Hindlimb muscle (tissue), 1 donor: ENCODE measurements around the gene N4BP2L1. TPM values are rescaled to one million over a fixed set of nuclear protein-coding genes. Genes with fewer than 3 reads are reported as not detected.
A peak's percentile ranks its signal among the peaks of the same experiment; 100 is the strongest.

Experiments
- DNase-seq: peaks from one replicate; pipeline ENCODE4 v3.0.0-alpha.2; 2013
- polyA plus RNA-seq: library from polyadenylated mRNA; unstranded; fragments of 120-200 nt; gene quantifications from one replicate; pipeline ENCODE4 v1.2.1, GENCODE V29; 2013; ENCODE audit not compliant: insufficient read length

N4BP2L1 gene
- polyA plus RNA-seq, 1 donor, result 9.5 TPM

DNA sequence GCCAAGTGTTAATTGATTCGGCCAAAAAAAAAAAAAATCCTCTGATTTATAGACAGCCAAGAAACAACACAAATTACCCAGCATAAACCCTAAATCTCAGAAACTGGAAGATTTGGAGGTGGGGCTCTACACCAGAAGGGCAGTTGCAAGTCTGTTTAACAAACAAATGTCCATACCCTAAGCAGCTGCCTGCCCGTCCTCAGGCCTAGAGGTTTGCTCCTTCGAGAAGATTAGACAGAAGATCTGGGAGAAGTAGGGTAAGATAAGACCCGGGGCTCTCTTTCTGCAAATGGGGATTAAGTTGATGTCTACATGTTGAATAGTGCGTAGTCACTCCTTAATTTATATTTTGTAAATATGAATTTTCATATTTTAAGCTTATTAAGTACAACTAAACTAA, 3.4 kb upstream of the N4BP2L1 start:
- DNase-seq, result no peak

DNA sequence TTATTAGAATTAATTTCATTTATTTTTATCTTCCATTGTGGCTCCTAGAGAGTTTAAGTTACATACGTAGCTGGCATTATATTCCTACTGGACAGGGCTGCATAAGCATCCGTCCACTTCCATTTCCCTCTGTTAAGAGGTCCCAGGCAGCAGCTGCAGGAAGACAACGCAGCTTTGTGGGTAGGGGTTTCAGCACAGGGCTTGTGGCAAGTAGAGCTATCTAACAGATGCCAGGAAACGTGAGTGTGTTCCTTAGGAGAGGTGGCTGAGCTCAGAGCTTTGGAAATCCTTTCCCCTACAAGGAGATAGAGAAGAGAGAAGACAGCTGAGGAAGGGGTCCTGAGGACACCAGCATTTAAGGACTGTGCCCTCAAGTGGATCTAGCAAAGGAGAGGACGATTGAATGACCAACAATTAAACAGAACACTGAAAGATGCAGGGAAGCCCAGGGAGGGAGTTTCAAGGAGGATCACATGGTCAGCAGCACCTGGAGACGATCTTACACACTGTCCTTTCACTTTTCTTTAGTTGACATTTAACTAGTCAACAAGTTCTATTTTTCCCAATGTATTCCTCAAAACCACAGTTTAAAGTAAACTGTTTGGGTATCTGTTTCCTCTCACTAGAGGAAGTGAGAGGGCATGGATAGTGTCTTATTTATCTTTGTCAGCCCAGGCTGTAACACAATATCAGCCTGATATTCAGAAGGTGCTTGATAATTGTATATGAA, 2.3 kb upstream of the N4BP2L1 start:
- no peak for DNase-seq

DNA sequence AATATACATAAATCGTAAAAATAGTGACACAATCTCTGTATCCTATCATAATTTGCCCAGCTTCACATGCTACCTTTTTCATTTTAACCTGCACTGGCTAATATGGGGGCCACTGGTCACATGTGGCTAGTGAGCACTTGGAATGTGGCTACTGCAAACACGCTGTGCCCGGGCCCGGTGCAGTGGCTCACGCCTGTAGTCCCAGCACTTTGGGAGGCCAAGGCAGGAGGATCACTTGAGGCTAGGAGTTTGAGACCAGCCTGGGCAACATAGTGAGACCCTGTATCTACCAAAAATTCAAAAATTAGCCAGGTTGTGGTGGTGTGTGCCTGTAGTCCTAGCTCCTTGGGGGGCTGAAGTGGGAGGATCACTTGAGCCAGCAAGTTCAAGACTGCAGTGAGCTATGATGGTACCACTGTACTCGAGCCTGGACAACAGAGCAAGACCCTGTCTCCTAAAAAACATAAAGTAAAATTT, 1.5 kb upstream of the N4BP2L1 start:
- no peak for DNase-seq

DNA sequence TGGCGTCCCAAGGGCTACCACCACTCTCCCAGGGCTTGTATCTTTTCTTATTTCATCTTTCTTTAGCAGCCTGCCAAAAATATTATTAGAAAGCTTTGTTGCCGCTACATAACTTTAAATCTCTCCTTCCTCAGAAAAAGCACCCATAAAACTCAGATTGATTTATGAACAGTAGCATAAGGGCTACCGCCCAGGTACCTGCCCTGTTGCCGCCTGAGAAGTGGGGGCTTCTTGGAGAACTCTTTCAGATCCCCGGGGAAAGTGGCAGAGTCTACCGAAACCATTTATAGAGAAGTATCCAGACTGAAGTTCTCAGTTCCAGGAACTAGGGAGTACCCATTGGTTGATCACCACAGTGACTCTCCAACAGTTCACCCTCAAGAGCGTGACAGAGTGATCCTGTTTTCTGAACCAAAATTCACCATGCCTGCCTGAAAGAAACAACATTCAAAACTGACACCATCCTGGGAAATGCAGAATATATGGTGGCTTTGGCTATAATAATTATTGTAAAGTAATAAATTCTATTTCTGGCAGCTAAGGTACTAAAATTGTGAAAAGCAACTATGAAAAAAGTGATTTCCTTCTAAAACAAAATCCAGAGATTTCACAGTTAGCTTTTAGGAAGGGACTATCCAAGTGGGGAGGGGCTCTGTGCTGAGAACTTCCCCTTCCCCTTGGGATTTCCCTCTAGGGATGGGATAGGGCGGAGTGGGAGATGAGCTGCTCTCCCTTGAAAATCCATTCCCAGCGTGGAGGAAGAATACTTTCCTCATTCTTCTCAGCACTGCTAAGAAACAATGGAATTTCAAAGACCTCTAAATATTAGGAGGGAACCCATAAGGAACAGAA, 877 bp upstream of the N4BP2L1 start:
- DNase-seq, result no peak

DNA sequence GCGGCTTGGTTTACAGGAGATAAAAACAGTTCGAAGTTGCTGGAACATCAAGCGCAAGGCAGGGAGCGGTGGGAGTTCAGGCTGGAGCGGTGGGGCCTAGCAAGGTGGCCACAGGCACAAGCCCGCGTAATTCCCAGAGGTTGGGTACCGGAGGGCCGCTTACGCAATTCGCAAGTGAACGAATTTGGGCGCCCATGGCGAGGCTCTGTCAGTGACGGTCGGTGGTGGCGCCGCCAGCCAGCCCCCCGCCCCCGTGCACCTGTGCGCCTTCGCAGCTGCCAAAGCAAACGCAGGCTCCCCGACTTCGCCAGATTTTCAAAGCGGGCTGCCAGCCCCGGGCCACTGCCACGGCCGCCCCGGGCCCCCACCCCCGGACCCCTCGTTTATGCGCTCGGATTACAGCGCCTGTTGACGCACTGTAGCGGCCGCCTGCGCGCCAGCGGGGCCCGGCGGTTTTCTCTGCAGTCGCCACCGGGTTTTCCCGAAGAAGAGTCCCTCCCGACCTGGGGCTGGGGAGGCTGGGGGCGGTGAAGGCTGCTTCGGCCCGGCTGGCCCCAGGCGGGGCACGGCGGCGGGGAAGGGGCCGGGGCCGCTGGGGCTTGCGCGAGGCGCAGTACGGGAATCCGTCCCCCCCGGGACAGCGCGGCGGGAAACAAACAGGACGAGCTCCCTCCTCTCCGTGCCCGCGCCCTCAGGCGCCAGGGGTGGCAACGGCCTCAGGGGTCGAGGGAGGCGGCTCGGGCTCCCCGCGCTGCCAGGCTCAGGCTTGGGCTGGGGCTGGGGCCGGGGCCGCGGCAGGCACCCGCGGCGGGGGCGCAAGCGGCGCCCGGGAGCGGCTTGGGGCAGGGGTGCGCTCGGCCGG, 709 bp downstream of the N4BP2L1 start:
- peak; percentile 52 for DNase-seq

DNA sequence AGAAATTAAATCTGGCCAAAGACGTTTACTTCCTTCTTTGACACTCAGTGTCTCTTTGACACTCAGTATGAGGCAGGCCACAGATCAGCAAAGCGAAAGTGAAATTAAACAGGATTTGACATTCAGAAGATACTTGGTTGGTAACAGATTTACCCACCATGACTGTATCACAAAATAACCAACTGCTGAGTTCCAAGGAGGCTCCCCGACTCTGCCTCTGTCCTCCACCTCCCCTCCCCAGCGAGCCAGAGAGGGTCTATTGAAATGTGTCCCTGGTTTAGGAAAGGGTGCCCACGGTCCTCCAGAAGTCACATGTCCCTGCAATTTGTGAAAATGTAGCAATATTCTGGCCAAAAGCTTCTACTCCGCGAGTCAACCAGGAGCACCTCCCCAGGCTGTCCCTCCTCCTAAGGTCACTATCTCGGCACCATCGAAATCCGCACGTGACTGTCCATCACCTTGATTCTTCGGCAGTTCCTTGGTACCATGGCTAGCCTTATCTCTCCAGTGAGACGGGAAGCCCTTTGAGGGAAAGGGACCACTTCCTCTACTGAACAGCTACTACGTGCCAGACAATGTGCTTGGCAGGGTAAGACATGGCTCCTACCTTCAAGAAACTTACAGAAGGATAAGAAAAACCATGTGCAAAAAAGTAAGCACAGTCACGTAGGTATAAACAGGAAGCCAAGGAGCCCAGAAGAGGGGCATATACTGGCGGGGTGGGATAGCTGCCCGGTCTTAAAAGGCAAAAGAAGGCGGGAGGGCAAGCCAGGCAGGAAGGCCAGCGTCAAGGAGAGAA, 1.5 kb downstream of the N4BP2L1 start:
- no peak for DNase-seq

DNA sequence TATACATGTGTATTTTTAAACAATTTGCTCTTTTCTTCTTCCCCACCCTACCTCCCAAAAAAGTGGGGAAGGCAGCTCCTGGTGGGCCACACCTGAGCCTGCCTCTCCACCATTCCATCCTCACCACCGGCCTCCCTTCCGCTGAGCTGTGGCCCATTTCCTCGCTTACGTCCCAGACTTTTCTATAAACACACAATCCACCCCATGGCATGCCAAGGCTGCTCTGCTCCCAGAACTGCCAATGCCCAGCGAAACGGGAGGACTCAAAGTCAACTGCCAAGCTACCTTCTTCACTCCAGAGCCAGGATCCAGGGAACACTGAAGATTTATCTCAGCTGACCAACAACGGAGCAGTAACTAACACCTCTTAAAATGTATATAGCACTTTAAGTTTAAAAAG, 2.8 kb downstream of the N4BP2L1 start:
- DNase-seq, result no peak

DNA sequence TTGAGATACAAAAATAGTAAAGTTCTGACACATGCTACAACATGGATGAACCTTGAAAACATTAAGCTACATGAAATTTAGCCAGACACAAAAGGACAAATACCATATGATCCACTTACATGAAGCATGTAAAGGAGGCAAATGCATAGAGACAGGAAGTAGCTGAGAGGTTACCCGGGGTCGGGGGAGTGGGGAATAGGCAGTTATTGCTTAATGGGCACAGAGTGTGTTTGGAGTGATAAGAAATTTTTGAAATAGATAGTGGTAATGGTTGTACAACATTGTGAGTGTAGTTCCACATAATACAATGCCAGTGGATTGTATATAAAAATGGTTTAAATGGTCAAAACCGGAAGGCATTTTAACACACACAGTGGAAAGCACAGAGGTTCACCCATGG, 4.3 kb downstream of the N4BP2L1 start:
- no peak for DNase-seq

DNA sequence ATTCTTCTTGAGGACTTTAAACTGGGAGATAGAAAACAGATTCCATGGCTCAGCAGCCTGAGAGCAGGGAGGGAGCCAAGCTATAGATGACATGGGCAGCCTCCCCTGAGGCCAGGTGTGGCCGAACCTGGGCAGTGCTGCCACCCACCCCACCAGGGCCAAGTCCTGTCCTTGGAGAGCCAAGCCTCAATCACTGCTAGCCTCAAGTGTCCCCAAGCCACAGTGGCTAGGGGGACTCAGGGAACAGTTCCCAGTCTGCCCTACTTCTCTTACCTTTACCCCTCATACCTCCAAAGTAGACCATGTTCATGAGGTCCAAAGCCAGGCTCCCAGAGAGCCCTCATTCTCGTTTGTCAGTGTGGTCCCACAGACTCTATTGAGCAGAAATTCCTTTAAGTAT, 8.1 kb downstream of the N4BP2L1 start:
- no peak for DNase-seq

DNA sequence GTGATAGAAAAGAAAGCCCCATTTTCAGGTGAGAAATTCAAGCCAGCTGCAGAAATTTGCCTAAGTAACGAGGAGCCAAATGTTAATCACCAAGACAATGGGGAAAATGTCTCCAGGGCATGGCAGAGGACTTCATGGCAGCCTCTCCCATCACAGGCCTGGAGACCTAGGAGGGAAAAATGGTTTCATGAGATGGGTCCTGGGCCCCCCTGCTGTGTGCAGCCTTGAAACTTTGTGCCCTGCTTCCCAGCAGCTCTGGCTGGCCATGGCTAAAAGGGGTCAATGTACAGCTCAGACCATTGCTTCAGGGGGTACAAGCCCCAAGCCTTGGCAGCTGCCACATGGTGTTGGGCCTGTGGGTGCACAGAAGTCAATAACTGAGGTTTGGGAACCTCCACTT, 9.9 kb downstream of the N4BP2L1 start:
- DNase-seq, result no peak

DNA sequence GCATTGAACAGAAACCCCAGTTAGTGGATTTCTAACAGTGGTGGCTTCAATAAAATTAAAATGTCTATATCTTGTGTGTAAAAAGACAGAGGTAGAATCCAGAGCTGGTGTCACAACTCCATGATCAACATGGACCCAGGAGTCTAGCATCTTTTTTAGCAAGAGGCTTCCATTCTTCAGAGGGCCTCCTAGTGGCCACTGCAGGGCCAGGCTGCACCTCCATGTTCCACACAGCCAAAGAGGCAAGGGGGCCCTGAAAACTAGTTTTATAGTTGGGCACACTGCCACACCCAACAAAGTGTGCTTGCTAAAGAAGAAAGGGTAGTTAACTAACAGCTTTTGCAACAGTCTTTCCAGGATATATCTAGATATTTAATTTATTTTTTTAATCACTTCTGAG, 12.9 kb downstream of the N4BP2L1 start:
- DNase-seq, result no peak

DNA sequence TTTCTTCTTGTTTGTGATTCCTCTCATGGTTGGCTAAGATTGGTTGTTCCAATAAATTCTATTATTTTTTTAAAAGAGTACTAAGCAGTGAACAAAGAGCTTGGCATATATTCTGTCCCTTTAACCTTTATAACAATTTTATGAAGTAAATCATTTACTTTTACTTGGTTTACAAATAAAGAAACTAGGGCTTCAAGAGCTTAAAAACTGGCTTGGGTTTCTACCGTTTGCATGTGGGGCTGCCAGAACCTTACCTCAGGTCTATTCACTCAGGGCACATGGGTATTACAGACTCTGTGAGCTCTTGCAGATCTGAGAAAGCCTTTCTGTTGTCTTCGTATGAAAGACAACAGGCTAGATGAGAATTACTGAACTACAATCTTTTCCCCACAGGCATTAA, 13.3 kb downstream of the N4BP2L1 start:
- no peak for DNase-seq

DNA sequence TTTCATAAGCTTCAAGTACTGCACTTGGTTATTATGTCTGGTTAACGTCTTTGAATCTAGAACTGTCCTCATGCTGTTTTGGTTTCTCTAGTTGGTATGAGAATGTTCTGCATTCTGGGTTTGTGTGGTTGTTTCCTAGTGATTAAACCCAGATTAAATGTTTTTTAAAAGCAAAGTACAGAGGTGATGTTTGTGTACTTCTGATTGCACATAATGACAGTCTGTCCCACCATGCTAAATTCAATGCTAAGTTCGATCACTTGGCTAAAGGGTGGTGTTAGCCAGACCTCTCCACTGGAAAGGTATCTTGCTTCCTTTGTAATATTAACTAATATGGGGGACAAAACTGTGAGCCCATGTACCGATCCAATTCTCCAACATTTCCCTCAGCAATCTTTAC, 14.6 kb downstream of the N4BP2L1 start:
- no peak for DNase-seq

DNA sequence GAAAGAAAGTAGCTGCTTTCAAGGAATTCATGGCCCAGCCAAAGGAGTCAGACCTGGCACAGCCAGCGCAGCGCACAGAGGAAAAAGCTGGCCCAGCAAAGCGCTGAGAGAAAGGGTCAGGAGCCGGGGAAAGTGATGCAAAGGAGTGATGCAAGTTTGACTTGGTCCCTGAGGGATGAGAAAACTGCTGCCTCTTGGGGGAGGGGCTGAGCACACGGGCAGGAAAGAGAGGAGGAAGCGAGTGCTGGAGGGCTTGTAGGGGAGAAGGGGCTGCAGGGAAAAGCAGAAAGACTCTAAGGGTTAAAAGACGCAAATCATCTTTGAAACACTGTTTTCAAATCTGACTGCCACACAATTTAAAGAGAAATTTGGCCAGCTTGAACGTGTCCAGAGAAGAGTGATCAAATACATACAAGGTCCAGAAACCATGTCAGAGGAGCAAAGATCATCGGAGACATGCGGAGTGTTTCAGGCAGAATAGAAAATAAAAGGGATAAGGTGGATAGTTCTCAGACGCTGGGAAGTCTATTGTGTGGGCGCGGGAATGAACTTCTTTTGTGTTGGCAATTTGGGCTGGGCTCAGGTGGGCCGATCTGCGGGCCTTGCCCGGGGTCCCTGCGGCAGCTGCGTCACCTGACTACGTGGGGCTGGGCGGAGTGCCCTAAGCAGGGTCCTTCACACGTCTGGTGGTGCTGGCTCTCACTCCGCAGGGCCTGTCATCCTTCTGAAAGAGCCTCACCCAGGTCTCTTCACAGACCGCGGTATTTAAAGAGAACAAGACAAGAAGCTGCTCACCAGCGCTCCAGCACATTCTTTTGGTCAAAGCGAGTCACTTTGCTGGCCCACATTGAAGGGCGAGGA, 18.1 kb downstream of the N4BP2L1 start:
- DNase-seq, result peak; percentile 69

DNA sequence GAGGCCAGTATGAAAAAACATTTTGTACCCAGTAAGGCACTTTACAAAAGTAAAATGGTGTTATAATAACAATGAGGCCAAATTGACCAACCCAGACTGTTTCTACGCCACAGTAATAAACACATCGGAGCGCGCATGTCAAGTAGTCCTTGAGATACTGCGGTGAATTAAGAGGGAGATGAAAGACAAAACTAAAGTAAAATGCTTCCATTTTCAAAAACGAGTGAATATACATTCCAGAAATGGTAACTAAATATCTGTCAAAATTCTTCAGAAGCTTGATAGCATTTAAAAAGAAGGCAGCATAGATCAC, 19.0 kb downstream of the N4BP2L1 start:
- DNase-seq, result no peak

DNA sequence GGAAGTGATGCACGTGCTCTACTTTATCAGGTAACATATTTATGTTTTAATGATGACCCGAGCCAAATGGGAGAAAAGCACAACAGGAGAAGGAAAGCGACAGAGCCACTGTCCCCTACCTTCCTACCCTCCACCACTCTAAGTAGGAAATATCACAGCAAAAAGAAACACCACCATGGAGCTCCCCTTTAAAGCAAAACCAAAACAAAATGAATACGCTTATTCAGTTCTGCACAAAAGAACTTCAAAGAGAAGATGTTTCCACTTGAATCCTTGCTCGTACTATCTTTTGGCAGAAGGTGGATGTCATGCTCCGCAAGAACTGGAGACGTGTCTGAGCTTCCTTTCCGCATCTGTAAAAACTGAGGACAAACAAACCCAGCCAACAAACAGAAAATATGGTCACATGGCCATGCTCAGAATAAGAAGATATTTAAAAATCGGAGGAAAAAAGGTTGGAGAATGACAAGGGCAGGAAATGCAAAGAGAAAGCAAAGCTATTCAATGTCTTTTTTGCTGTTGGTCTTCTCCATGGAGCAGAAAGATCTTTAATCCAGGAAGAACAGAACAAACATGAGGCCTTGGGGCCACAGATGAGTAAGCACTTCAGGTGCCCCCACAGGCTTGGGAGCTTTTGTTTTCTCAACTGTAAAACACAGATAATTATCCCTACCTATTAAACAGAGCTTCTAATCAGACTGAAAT, 19.5 kb downstream of the N4BP2L1 start:
- DNase-seq, result no peak

DNA sequence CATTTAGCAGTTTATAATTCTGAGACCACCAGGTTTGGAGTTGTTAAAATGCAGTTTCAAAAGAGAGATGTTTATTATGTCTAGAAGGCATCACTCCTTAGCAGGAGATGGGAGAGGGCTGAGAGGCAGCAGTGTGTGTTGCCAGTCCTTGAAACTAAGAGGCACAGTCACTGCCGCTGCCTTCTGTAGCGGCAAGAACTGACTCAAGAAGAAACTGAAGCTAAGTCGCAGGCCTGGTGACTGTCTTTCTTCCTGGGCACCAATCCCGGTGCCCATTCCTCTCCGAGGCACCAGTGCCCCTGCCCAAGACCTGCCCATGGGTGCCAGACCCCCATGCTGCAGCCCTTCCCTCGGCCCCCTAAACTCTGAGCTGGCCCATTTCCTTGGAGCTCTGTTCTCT, 20.1 kb downstream of the N4BP2L1 start:
- no peak for DNase-seq

DNA sequence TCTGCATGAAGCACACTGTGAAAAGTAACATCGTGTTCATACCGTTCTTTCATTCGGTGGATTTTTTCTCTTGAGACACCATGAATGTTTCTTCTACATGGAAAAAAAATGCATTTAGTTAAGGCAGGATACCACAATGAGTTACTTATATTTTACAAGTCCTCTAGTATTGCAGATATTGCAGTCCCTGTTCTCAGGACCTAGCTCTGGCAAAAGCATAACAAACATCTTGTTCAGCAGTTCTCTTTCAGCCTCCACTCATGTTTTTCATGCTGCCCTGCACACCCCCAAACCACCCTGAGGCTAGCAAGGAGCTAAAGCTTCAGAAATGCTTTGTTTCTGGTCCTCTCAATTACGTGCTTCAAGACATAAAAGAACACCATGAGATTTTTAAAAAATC, 24.8 kb downstream of the N4BP2L1 start:
- no peak for DNase-seq

DNA sequence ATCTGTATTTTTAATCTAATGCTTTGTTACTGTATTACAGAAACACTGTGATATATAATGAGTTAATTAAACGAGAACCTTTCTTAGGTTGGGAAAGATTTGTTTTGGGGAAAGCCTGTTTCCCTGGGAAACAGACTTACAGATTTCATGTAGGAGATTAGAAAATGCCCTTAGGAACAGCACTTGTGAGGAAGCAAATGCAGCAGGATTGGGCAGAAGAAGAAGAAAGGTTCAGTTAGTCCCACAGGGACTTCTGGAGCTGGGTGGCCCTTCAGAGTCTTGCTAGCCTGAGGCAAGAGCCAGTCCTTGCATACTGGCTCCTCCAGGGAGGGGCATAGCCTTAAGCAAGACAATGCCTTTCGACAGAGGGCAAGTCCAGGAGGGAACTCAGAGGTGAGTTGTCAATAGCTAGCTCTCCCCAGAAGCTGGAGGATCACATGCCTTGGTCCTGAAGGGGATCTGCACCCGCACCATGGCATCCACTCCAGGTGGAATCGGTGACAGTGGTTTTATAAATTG, 36.8 kb downstream of the N4BP2L1 start:
- no peak for DNase-seq

DNA sequence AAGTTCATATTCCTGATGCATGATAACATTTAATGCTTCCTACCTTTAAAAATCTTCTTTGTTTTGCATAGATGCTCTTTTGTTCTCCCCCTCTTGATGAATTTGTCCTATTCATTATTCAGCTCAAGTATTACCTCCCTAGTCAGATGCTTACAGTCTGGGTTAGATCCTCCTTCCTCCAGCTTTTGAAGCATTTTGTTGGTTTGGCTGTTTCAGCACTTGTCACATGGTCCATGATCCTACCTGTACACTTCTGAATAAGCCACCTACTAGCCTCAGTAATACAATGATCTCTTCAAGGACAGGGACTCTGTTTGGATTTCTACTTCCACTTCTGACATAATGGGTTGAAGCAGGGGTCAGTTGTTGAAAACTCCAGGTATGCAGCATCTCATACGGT, 37.4 kb downstream of the N4BP2L1 start:
- no peak for DNase-seq
